OCI-LY7 (cell line): ENCODE measurements around the gene ROBO1.

Experiments
- CTCF ChIP-seq: fragments of 200-600 bp; sonication (generic); conservative IDR thresholded peaks from 2 replicates; pipeline ENCODE4 v1.5.1; 2014; ENCODE audit warnings: mild to moderate bottlenecking, antibody characterized with exemption, low read length, moderate library complexity, mixed read lengths
- EZH2phosphoT487 ChIP-seq: fragments of 200-600 bp; sonication (generic); IDR thresholded peaks from 2 replicates; pipeline ENCODE4 v1.6.1; 2018; ENCODE audit warnings: low read depth, borderline replicate concordance, mild to moderate bottlenecking, mixed run types, antibody characterized with exemption, low read length, moderate library complexity, mixed read lengths

GRCh38 chr3:79664455-79664854, 103.3 kb downstream of the ROBO1 start:
- no peak for TF ChIP-seq CTCF
- TF ChIP-seq EZH2phosphoT487, result no peak
